ENCODE data around the gene COL19A1. TPM values are rescaled to one million over a fixed set of nuclear protein-coding genes. Genes with fewer than 3 reads are reported as not detected.
A peak's percentile ranks its signal among the peaks of the same experiment; 100 is the strongest.

The COL19A1 gene
- total RNA-seq, 1 experiment from 2014 or later = not detected

- H3K27me3 Mint-ChIP-seq (ENCODE audit: insufficient read depth, unreplicated experiment) = peaks cover 100% of the 10 kb centered on the region
- H3K9me3 Mint-ChIP-seq (ENCODE audit: unreplicated experiment) = no peaks in the 10 kb centered on the region
- DNase-seq (ENCODE audit: unreplicated experiment) = no peak
- POLR2A ChIA-PET = no interaction called here
- H3K4me3 Mint-ChIP-seq (ENCODE audit: unreplicated experiment) = no peak overlapping the region
- TF ChIP-seq, protein P1, sequence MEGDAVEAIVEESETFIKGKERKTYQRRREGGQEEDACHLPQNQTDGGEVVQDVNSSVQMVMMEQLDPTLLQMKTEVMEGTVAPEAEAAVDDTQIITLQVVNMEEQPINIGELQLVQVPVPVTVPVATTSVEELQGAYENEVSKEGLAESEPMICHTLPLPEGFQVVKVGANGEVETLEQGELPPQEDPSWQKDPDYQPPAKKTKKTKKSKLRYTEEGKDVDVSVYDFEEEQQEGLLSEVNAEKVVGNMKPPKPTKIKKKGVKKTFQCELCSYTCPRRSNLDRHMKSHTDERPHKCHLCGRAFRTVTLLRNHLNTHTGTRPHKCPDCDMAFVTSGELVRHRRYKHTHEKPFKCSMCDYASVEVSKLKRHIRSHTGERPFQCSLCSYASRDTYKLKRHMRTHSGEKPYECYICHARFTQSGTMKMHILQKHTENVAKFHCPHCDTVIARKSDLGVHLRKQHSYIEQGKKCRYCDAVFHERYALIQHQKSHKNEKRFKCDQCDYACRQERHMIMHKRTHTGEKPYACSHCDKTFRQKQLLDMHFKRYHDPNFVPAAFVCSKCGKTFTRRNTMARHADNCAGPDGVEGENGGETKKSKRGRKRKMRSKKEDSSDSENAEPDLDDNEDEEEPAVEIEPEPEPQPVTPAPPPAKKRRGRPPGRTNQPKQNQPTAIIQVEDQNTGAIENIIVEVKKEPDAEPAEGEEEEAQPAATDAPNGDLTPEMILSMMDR (IDR thresholded peaks at IDR 0.05; ENCODE audit: unreplicated experiment) = no peak
- H3K27ac Mint-ChIP-seq (ENCODE audit: low read depth, unreplicated experiment) = no peak overlapping the region
- no peaks in the 10 kb centered on the region for H3K4me1 Mint-ChIP-seq (ENCODE audit: insufficient read depth, unreplicated experiment)
- BruUV-seq (replicated peaks) = no TSS peak
- H3K36me3 Mint-ChIP-seq (ENCODE audit: insufficient read depth, unreplicated experiment) = no peaks in the 10 kb centered on the region
- intact Hi-C loops (cut with micrococcal nuclease) = loop anchor here (10.0 kb wide), 1 partner anchor 429 kb away; no protein-coding TSS in a partner anchor
- CTCF ChIA-PET = no interaction called here
These were observed 297.4 kb downstream of the COL19A1 start for GRCh38 chr6:70163795-70164194.

DNA sequence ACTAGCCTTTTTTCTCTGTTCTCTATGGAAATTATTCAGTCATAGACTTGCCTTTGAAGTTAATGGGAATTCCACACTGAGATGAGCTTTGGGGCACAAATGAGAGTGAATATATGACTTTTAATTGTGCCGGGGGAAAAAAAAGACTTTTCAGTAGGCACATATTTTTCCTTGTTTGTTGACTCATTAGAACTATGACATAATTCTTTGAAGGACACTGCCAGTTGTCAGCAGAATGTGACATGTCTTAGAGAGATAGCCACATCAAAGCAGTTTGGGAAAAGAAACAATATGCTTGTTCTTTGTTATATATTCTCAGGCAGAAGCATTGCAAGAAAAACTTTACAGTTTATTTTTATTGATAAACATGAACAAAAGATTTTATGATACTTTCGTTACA is 298.2 kb downstream of the COL19A1 start:
- ChIA-PET POLR2A (no interaction called here), CTCF (interaction anchor here (0.6 kb wide), 1 partner anchor 872 kb away, joined by 3 read pairs; no protein-coding TSS in a partner anchor)
- Mint-ChIP-seq H3K36me3 (ENCODE audit: insufficient read depth, unreplicated experiment) (no peaks in the 10 kb centered on the region), H3K27ac (ENCODE audit: low read depth, unreplicated experiment) (no peak overlapping the region), H3K27me3 (ENCODE audit: insufficient read depth, unreplicated experiment) (peaks cover 100% of the 10 kb centered on the region), H3K4me3 (ENCODE audit: unreplicated experiment) (no peak overlapping the region), H3K4me1 (ENCODE audit: insufficient read depth, unreplicated experiment) (no peaks in the 10 kb centered on the region), H3K9me3 (ENCODE audit: unreplicated experiment) (no peaks in the 10 kb centered on the region)
- DNase-seq (ENCODE audit: unreplicated experiment) = no peak
- no TSS peak for BruUV-seq (replicated peaks)
- TF ChIP-seq, protein P1 (IDR thresholded peaks at IDR 0.05; ENCODE audit: unreplicated experiment) = no peak
- intact Hi-C loops (cut with micrococcal nuclease) = loop anchor here (10.0 kb wide), 1 partner anchor 430 kb away; no protein-coding TSS in a partner anchor

DNA sequence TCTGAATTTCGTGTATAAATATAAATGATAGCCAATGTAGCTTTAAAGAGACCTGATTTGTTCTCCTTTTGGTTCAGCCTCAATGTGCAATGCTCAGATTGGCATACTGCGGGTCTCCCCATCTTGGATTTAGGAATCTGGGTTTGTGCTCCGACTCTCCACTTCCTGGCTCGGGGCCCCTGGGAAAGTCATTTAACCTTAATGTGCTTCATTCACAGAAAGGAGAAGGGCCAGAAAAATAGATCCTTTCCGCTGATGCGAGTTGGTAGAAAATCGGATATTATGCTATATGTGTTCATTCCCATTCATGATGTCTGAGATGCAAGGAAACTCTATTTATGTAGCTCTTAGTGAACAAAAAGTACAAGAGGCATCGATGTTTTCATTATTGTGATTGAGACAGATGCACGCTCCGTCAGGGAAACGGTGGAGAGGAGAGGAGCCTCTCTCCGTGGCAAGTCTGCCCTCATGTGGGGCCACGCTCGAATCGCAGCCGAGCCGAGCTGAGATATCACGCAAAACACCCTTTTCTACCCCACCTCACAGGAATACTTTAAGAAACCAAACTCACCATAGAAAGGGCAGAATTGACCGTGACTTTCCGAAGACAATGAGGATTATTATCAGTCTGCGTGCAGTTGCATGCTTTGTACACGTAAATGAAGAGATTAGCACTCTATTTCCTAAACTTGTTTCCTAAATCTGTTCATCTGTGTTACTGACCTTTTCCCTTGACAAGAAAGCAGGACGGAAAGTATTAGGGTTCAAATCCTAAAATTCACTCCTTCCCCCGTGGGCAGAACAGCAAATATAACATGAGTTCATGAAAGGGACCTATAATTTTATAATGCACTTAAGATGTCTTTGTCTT is 300.0 kb downstream of the COL19A1 start:
- no TSS peak for BruUV-seq (replicated peaks)
- TF ChIP-seq, protein P1 (IDR thresholded peaks at IDR 0.05; ENCODE audit: unreplicated experiment) = peak; percentile 38
- ChIA-PET CTCF (interaction anchor here (0.7 to 1.1 kb wide), 3 partner anchors 327 to 436 kb away, joined by 3 to 4 read pairs (median 3); no protein-coding TSS in a partner anchor), POLR2A (no interaction called here)
- peak; percentile 38 for DNase-seq (ENCODE audit: unreplicated experiment)
- Mint-ChIP-seq H3K9me3 (ENCODE audit: unreplicated experiment) (no peaks in the 10 kb centered on the region), H3K4me1 (ENCODE audit: insufficient read depth, unreplicated experiment) (no peaks in the 10 kb centered on the region), H3K4me3 (ENCODE audit: unreplicated experiment) (no peak overlapping the region), H3K27ac (ENCODE audit: low read depth, unreplicated experiment) (no peak overlapping the region), H3K36me3 (ENCODE audit: insufficient read depth, unreplicated experiment) (no peaks in the 10 kb centered on the region), H3K27me3 (ENCODE audit: insufficient read depth, unreplicated experiment) (peaks cover 100% of the 10 kb centered on the region)
- intact Hi-C loops (cut with micrococcal nuclease) = loop anchor here (1.0 to 10.0 kb wide), 2 partner anchors 331 to 432 kb away; no protein-coding TSS in a partner anchor

- TF ChIP-seq, protein P1 (IDR thresholded peaks at IDR 0.05; ENCODE audit: unreplicated experiment) = no peak
- DNase-seq (ENCODE audit: unreplicated experiment) = no peak
- Mint-ChIP-seq H3K4me3 (ENCODE audit: unreplicated experiment) (no peak overlapping the region), H3K9me3 (ENCODE audit: unreplicated experiment) (no peaks in the 10 kb centered on the region), H3K36me3 (ENCODE audit: insufficient read depth, unreplicated experiment) (no peaks in the 10 kb centered on the region), H3K27me3 (ENCODE audit: insufficient read depth, unreplicated experiment) (peaks cover 100% of the 10 kb centered on the region), H3K27ac (ENCODE audit: low read depth, unreplicated experiment) (no peak overlapping the region), H3K4me1 (ENCODE audit: insufficient read depth, unreplicated experiment) (no peaks in the 10 kb centered on the region)
- CTCF ChIA-PET = no interaction called here
- no TSS peak for BruUV-seq (replicated peaks)
- intact Hi-C loops (cut with micrococcal nuclease) = loop anchor here (10.0 kb wide), 1 partner anchor 434 kb away; no protein-coding TSS in a partner anchor
- POLR2A ChIA-PET = no interaction called here
These were observed 302.5 kb downstream of the COL19A1 start for GRCh38 chr6:70168681-70169377.
